K562 (cell line): ENCODE measurements around the gene RPAP2. TPM values are rescaled to one million over a fixed set of nuclear protein-coding genes. Genes with fewer than 3 reads are reported as not detected.

Experiments
- ATAC-seq: fragments of 200-7000 bp; cut with Tn5 transposase; 3 replicates; pipeline ENCODE4 v1.9.1; 2020; ENCODE audit warnings: moderate library complexity
- BruUV-seq: library from RNA; stranded (reverse); fragments of 400-500 nt; replicated peaks from 2 replicates; lab custom pipeline; 2021; lab: Mats Ljungman, UMichigan
- CTCF ChIA-PET: fragments of 300-600 bp; formaldehyde crosslinking; extraction: SDS; loops from one replicate; lab custom pipeline; 2021; ENCODE audit warnings: low intra/inter-chr PET ratio; lab: Yijun Ruan, JAX
- POLR2A ChIA-PET: fragments of 300-600, 350-650 bp; sonication (Branson Sonifier 250); formaldehyde crosslinking; extraction: SDS; loops from one replicate; lab custom pipeline; 2021; ENCODE audit warnings: antibody characterized with exemption, inconsistent platforms; lab: Yijun Ruan, JAX
- DNase-seq, 4 experiments: peaks; one replicate each; pipeline versions ENCODE4 v3.0.0 to v3.0.0-alpha.2; 2011 to 2018; ENCODE audit warnings: low spot score in 3 of 4, mixed read lengths in 3 of 4; ENCODE audit errors: extremely low read depth in 1 of 4
- FAIRE-seq: peaks from 2 replicates; lab custom pipeline; 2011; peaks lifted over from hg19 to GRCh38; lab: Jason Lieb, UNC
- H2AFZ ChIP-seq: 2 replicates; pipeline ENCODE4 v1.6.0; 2011; ENCODE audit warnings: low read depth, low read length, control low read depth, inconsistent platforms
- H3K27ac ChIP-seq: fragments of 200-600 bp; 3 replicates; pipeline ENCODE4 v1.8.0; 2011; ENCODE audit warnings: low read depth, mild to moderate bottlenecking, control low read depth, inconsistent platforms, low read length, moderate library complexity, mixed read lengths; ENCODE audit errors: extremely low read depth
- H3K27me3 ChIP-seq, 2 experiments: fragments of 300-600 bp in 1 of 2; 2 replicates in 1 of 2; 3 replicates in 1 of 2; pipeline versions ENCODE4 v1.6.0 to v1.8.0; 2011; ENCODE audit warnings: inconsistent platforms in 2 of 2, low read length in 2 of 2, mild to moderate bottlenecking in 1 of 2, mixed read lengths in 1 of 2, moderate library complexity in 1 of 2; ENCODE audit not compliant: control insufficient read depth in 2 of 2, insufficient read depth in 2 of 2
- H3K36me3 ChIP-seq: fragments of 300-600 bp; 3 replicates; pipeline ENCODE4 v1.8.0; 2011; ENCODE audit warnings: mild to moderate bottlenecking, low read length, inconsistent platforms; ENCODE audit not compliant: control insufficient read depth, insufficient read depth
- H3K4me1 ChIP-seq, 2 experiments: fragments of 200-600 bp in 1 of 2; replicated peaks in 1 of 2; 2 replicates in 1 of 2; 3 replicates in 1 of 2; pipeline versions ENCODE4 v1.5.1 to v1.8.0; 2011; ENCODE audit warnings: inconsistent platforms in 2 of 2, low read length in 2 of 2, mild to moderate bottlenecking in 1 of 2, mixed read lengths in 1 of 2, moderate library complexity in 1 of 2; ENCODE audit not compliant: control insufficient read depth in 2 of 2, insufficient read depth in 2 of 2
- H3K4me2 ChIP-seq: 2 replicates; pipeline ENCODE4 v1.6.1; 2011; ENCODE audit warnings: low read length, control low read depth, inconsistent platforms, mixed read lengths; ENCODE audit not compliant: insufficient read depth
- H3K4me3 ChIP-seq: fragments of 200-600 bp; sonication (generic), shearing (Covaris generic); 2 replicates; pipeline ENCODE4 v1.5.1; 2016; ENCODE audit warnings: control low read depth, inconsistent platforms
- H3K79me2 ChIP-seq: fragments of 200-600 bp; 3 replicates; pipeline ENCODE4 v1.8.0; 2011; ENCODE audit warnings: low read length, inconsistent platforms; ENCODE audit not compliant: control insufficient read depth, insufficient read depth
- H3K9ac ChIP-seq, 2 experiments: 2 replicates each; pipeline versions ENCODE4 v1.6.0 to v1.6.1; 2011; ENCODE audit warnings: low read depth in 2 of 2, low read length in 2 of 2, control low read depth in 1 of 2, inconsistent platforms in 1 of 2, mild to moderate bottlenecking in 1 of 2, mixed read lengths in 1 of 2; ENCODE audit not compliant: insufficient read depth in 1 of 2
- H3K9me1 ChIP-seq: one replicate; pipeline ENCODE4 v1.6.0; 2011; ENCODE audit warnings: inconsistent platforms, mild to moderate bottlenecking, low read length, moderate library complexity; ENCODE audit not compliant: control insufficient read depth, insufficient read depth
- H3K9me3 ChIP-seq: replicated peaks from 2 replicates; pipeline ENCODE4 v1.5.1; 2011; ENCODE audit warnings: low read depth, low read length, inconsistent platforms; ENCODE audit not compliant: control insufficient read depth, insufficient read depth
- H4K20me1 ChIP-seq: replicated peaks from 2 replicates; pipeline ENCODE4 v1.6.1; 2011; ENCODE audit warnings: low read length, inconsistent platforms, mixed read lengths; ENCODE audit not compliant: control insufficient read depth, insufficient read depth
- DIDO1 ChIP-seq: fragments of 450-650 bp; IDR thresholded peaks from 2 replicates; pipeline ENCODE4 v1.6.1; 2016; ENCODE audit warnings: low read depth, missing biosample characterization, missing genetic modification characterization
- GTF2F1 ChIP-seq: IDR thresholded peaks from 2 replicates; pipeline ENCODE4 v1.6.1; 2011; ENCODE audit warnings: low read depth, low read length, improper control_type of control experiment
- HNRNPUL1 ChIP-seq: fragments of 200-400 bp; formaldehyde crosslinking; IDR thresholded peaks from 2 replicates; pipeline ENCODE4 v1.6.1; 2017; ENCODE audit warnings: low read length
- KDM1A ChIP-seq, 2 experiments: fragments of 450-650 bp; IDR thresholded peaks; 2 replicates each; pipeline ENCODE4 v1.6.1; 2016; ENCODE audit warnings: mild to moderate bottlenecking in 2 of 2
- MAZ ChIP-seq, 2 experiments: fragments of 450-650 bp in 1 of 2; sonication (generic) in 1 of 2; formaldehyde crosslinking; IDR thresholded peaks in 1 of 2; conservative IDR thresholded peaks in 1 of 2; 2 replicates each; pipeline versions ENCODE4 v1.4.0 to v1.5.0; 2020; ENCODE audit warnings: mild to moderate bottlenecking in 1 of 2, missing genetic modification reagents in 1 of 2
- MLX ChIP-seq, 2 experiments: fragments of 450-650 bp in 1 of 2; sonication (generic) in 1 of 2; formaldehyde crosslinking; conservative IDR thresholded peaks; 2 replicates each; pipeline versions ENCODE4 v1.4.0 to v1.8.1; 2020 to 2022; ENCODE audit warnings: mild to moderate bottlenecking in 1 of 2, missing genetic modification reagents in 1 of 2
- NBN ChIP-seq: fragments of 450-650 bp; IDR thresholded peaks from 2 replicates; pipeline ENCODE4 v1.6.1; 2016; ENCODE audit warnings: low read depth, mild to moderate bottlenecking
- NR4A1 ChIP-seq, 2 experiments: fragments of 250-450 bp in 1 of 2; fragments of 450-650 bp in 1 of 2; sonication (Bioruptor Pico) in 1 of 2; IDR thresholded peaks; 2 replicates each; pipeline versions ENCODE4 v1.4.0 to v1.6.1; 2016 to 2020; ENCODE audit warnings: mild to moderate bottlenecking in 2 of 2, missing compliant biosample characterization in 1 of 2, missing genetic modification characterization in 1 of 2, moderate library complexity in 1 of 2
- RNF2 ChIP-seq: sonication (generic); IDR thresholded peaks from 2 replicates; pipeline ENCODE4 v1.6.1; 2016
- TAL1 ChIP-seq: fragments of 450-650 bp; IDR thresholded peaks from 2 replicates; pipeline ENCODE4 v1.6.1; 2016; ENCODE audit warnings: mild to moderate bottlenecking
- ZFX ChIP-seq: sonication (generic); formaldehyde crosslinking; IDR thresholded peaks from 2 replicates; pipeline ENCODE4 v1.8.0; 2022; ENCODE audit warnings: mild to moderate bottlenecking, missing genetic modification reagents, moderate library complexity
- ZNF143 ChIP-seq: sonication (generic); formaldehyde crosslinking; IDR thresholded peaks from 2 replicates; pipeline ENCODE4 v1.9.0; 2022; ENCODE audit warnings: mild to moderate bottlenecking, missing genetic modification reagents
- WGBS: fragments of 100-300 bp; shearing (Covaris generic); methylation state at CpG from one replicate; pipeline ENCODE4 v1.1.6; 2016; ENCODE audit warnings: low coverage, mixed read lengths; ENCODE audit not compliant: insufficient coverage; ENCODE audit errors: missing lambda C conversion rate; 5-methylcytosine and 5-hydroxymethylcytosine counted together
- in situ Hi-C: fragments of 300-500 bp; cut with MboI; formaldehyde crosslinking; loops from 4 replicates; pipeline ENCODE4 v1.15.0; 2018; ENCODE audit warnings: inconsistent platforms, mixed read lengths
- intact Hi-C: fragments of 100-400 bp; cut with micrococcal nuclease; formaldehyde crosslinking; loops from 2 replicates; pipeline ENCODE4 v1.14.2; 2022
- polyA plus RNA-seq, 8 experiments: library from polyadenylated mRNA; depleted of rRNA in 4 of 8; stranded (reverse) in 5 of 8; unstranded in 3 of 8; fragments of >200 nt; fragmentation: Nextera tagmentation in 2 of 8; fragmentation: Illumina TruSeq in 1 of 8; extraction: Ambion mirVana in 2 of 8; extraction: Trizol in 1 of 8; gene quantifications; 2 replicates each; pipeline versions ENCODE4 v1.2.1 to v1.2.3, GENCODE V29; 2011 to 2014; ENCODE audit warnings: inconsistent platforms in 1 of 8, missing spikeins in 1 of 8
- total RNA-seq, 7 experiments: library from RNA; depleted of rRNA in 6 of 7; stranded (reverse); fragments of >200 nt in 6 of 7; fragmentation: Illumina TruSeq in 2 of 7; extraction: Trizol in 2 of 7; gene quantifications; 2 replicates each; pipeline versions ENCODE4 v1.2.1 to v1.2.3, GENCODE V29; 2011 to 2021; ENCODE audit warnings: low replicate concordance in 1 of 7
- TF ChIP-seq, protein P1 (sequence below), 2 experiments: fragments of 450-650 bp in 1 of 2; sonication (generic) in 1 of 2; formaldehyde crosslinking in 1 of 2; IDR thresholded peaks; 2 replicates each; pipeline versions ENCODE4 v1.7.1 to v1.9.0; 2016 to 2022; ENCODE audit warnings: inconsistent platforms in 1 of 2, mild to moderate bottlenecking in 1 of 2, missing genetic modification reagents in 1 of 2

RPAP2 gene
- total and polyA plus RNA-seq, 9 of the 15 experiments (the other 6 are each of a cell fraction or from before 2014, with no cell fraction given) = 6.2 to 41.7 (median 28.7) TPM

DNA sequence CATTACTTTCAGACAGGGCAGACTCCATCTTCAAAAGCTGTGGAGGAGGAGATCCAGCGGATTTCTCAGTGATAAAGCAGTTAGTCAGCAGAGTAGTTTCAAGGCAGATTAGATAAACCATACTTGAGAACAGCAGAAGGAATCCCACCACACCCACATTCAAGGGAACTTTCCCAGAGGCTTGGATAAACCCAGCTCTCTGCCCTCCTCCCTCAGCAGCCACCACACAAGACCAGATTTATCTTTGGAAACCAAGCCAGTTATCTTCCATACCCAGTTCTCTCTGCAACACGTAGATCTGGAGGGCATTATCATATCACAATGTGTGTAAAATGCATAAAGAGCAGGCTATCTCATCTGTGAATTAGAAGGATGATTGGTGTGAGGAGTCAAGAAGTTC lies 147.7 kb downstream of the RPAP2 start:
- CTCF ChIA-PET = no interaction called here
- Histone ChIP-seq H4K20me1 (no peaks in the 10 kb centered on the region), H3K27ac (no peak overlapping the region), H3K4me2 (peak overlapping the region; percentile 46), H3K79me2 (no peaks in the 10 kb centered on the region), H3K9me3 (no peaks in the 10 kb centered on the region), H3K9me1 (no peaks in the 10 kb centered on the region), H3K4me1 (peaks cover 13 to 14% of the 10 kb centered on the region in 2 experiments), H3K36me3 (no peaks in the 10 kb centered on the region), H3K4me3 (no peak overlapping the region), H2AFZ (no peak overlapping the region), H3K27me3 (no peaks in the 10 kb centered on the region), H3K9ac (no peak overlapping the region)
- intact Hi-C loops (loop anchor here (10.0 kb wide), 1 partner anchor 132 kb away; no protein-coding TSS in a partner anchor), in situ Hi-C loops (no loop called here)
- FAIRE-seq (peak; percentile 91), ATAC-seq (peak; percentile 73), DNase-seq (peak; percentile 20 to 89 (median 56))
- POLR2A ChIA-PET = no interaction called here
- 4% methylated on average over 2 of the region's 2 CpGs for WGBS
- no TSS peak for BruUV-seq
- TF ChIP-seq KDM1A (IDR thresholded peaks at IDR 0.05) (peak; percentile 92 to 96), HNRNPUL1 (no peak), DIDO1 (tag) (0 out of 2 replicates have a peak, but pooled peaks have one; percentile 34), TAL1 (peak; percentile 97), GTF2F1 (no peak), ZNF143 (CRISPR knock-in tag) (no peak), RNF2 (peak; percentile 20; the same call in 1 of the 2 replicates), NR4A1 (CRISPR knock-in tag; IDR thresholded peaks at IDR 0.05) (no peak), NR4A1 (tag; IDR thresholded peaks at IDR 0.05) (0 out of 2 replicates have a peak, but pooled peaks have one; percentile 59), ZFX (CRISPR knock-in tag) (no peak), MLX (CRISPR knock-in tag; conservative IDR thresholded peaks at IDR 0.05) (no peak), MAZ (CRISPR knock-in tag; conservative IDR thresholded peaks at IDR 0.05 in 1 of 2, IDR thresholded peaks at IDR 0.05 in 1 of 2) (peak in 1 of 2 experiments; percentile 70; a peak in 3 of 4 replicates), NBN (peak; percentile 55; the same call in 1 of the 2 replicates)
- TF ChIP-seq, protein P1, sequence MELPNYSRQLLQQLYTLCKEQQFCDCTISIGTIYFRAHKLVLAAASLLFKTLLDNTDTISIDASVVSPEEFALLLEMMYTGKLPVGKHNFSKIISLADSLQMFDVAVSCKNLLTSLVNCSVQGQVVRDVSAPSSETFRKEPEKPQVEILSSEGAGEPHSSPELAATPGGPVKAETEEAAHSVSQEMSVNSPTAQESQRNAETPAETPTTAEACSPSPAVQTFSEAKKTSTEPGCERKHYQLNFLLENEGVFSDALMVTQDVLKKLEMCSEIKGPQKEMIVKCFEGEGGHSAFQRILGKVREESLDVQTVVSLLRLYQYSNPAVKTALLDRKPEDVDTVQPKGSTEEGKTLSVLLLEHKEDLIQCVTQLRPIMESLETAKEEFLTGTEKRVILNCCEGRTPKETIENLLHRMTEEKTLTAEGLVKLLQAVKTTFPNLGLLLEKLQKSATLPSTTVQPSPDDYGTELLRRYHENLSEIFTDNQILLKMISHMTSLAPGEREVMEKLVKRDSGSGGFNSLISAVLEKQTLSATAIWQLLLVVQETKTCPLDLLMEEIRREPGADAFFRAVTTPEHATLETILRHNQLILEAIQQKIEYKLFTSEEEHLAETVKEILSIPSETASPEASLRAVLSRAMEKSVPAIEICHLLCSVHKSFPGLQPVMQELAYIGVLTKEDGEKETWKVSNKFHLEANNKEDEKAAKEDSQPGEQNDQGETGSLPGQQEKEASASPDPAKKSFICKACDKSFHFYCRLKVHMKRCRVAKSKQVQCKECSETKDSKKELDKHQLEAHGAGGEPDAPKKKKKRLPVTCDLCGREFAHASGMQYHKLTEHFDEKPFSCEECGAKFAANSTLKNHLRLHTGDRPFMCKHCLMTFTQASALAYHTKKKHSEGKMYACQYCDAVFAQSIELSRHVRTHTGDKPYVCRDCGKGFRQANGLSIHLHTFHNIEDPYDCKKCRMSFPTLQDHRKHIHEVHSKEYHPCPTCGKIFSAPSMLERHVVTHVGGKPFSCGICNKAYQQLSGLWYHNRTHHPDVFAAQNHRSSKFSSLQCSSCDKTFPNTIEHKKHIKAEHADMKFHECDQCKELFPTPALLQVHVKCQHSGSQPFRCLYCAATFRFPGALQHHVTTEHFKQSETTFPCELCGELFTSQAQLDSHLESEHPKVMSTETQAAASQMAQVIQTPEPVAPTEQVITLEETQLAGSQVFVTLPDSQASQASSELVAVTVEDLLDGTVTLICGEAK (IDR thresholded peaks at IDR 0.05) = no peak
- TF ChIP-seq, protein P1 (CRISPR knock-in tag; IDR thresholded peaks at IDR 0.05) = no peak
